NB4 (cell line): Measurements from ENCODE around the gene DOCK9.

Source experiments
- POLR2A ChIP-seq: IDR thresholded peaks from 2 replicates; pipeline ENCODE4 v1.6.1; 2011; ENCODE audit warnings: mild to moderate bottlenecking; ENCODE audit not compliant: insufficient read length; ENCODE audit errors: extremely low read depth
- TF ChIP-seq, protein P1 (sequence below): IDR thresholded peaks from one replicate; pipeline ENCODE4 v1.5.1; 2012; ENCODE audit warnings: low read depth, low read length
- TF ChIP-seq, protein P2 (sequence below): IDR thresholded peaks from 2 replicates; pipeline ENCODE4 v1.6.1; 2011; ENCODE audit warnings: low read depth, low read length

DNA sequence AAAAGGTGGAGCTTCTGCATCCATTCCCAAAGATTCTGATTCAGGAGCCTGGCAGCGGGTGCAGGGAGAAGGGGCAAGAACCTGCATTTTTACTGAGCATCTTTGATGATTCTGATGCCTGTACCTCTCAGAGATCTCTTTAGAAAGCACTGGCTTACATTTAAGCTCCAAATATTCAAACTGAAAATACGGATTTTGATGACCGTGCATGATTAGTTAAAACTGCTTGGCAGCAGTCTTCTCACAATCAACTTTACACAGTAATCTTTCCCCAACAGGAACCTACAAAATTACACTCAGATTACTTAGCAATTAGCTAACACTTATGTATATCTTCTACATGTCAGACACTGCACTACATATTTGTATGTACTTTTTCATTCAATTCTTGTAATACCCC is 108.9 kb downstream of the DOCK9 start:
- TF ChIP-seq, protein P1, sequence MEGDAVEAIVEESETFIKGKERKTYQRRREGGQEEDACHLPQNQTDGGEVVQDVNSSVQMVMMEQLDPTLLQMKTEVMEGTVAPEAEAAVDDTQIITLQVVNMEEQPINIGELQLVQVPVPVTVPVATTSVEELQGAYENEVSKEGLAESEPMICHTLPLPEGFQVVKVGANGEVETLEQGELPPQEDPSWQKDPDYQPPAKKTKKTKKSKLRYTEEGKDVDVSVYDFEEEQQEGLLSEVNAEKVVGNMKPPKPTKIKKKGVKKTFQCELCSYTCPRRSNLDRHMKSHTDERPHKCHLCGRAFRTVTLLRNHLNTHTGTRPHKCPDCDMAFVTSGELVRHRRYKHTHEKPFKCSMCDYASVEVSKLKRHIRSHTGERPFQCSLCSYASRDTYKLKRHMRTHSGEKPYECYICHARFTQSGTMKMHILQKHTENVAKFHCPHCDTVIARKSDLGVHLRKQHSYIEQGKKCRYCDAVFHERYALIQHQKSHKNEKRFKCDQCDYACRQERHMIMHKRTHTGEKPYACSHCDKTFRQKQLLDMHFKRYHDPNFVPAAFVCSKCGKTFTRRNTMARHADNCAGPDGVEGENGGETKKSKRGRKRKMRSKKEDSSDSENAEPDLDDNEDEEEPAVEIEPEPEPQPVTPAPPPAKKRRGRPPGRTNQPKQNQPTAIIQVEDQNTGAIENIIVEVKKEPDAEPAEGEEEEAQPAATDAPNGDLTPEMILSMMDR = no peak
- TF ChIP-seq, protein P2, sequence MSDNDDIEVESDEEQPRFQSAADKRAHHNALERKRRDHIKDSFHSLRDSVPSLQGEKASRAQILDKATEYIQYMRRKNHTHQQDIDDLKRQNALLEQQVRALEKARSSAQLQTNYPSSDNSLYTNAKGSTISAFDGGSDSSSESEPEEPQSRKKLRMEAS = no peak
- TF ChIP-seq POLR2A = no peak
